Mucosa of stomach (tissue), 1 donor: ENCODE results near the gene NAPB.

Experiments used
- H3K27me3 ChIP-seq: one replicate; pipeline ENCODE4 v1.7.0; 2013; ENCODE audit warnings: mild to moderate bottlenecking, low read length; ENCODE audit not compliant: control insufficient read depth, insufficient read depth
- H3K36me3 ChIP-seq: one replicate; pipeline ENCODE4 v1.7.0; 2013; ENCODE audit warnings: low read length; ENCODE audit not compliant: control insufficient read depth, insufficient read depth
- H3K4me1 ChIP-seq: one replicate; pipeline ENCODE4 v1.7.0; 2013; ENCODE audit warnings: mild to moderate bottlenecking, low read length; ENCODE audit not compliant: control insufficient read depth, insufficient read depth
- H3K4me3 ChIP-seq: one replicate; pipeline ENCODE4 v1.7.0; 2013; ENCODE audit warnings: low read length
- H3K9ac ChIP-seq: one replicate; pipeline ENCODE4 v1.7.0; 2013; ENCODE audit warnings: mild to moderate bottlenecking, low read length, moderate library complexity
- H3K9me3 ChIP-seq: one replicate; pipeline ENCODE4 v1.7.0; 2013; ENCODE audit warnings: mild to moderate bottlenecking, low read length, moderate library complexity; ENCODE audit not compliant: control insufficient read depth
- donor health status: Pancreatic carcinoma.

NAPB gene

DNA sequence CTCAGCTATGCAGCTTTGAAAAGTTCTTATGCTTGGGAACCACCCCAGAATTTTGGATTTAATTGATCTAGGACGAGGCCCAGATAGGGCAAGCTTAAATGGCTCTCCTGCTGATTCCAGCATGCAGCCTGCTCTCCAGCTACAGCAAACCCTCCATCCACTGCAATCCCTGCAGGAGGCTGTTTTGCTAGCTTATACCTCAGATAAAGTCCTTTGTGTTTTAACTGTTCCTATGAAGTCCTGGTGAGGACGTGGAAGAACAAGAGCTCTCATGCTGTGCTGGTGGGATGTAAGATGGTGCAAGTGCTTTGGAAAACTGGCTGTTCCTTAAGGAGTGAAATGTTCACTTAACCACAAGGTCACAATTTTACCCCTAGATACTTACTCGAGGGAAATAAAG is 96.2 kb downstream of the NAPB start:
- H3K9me3 ChIP-seq, result no peaks in the 10 kb centered on the region

More for the DNA sequence above, 96.2 kb downstream of the NAPB start:
- H3K9ac ChIP-seq, result no peak overlapping the region
- H3K4me1 ChIP-seq, result peaks cover 7% of the 10 kb centered on the region
- no peaks in the 10 kb centered on the region for H3K36me3 ChIP-seq
- H3K27me3 ChIP-seq, result no peaks in the 10 kb centered on the region
- H3K4me3 ChIP-seq, result no peak overlapping the region
